Suprapubic skin (tissue), 3 donors: Measurements from ENCODE around the gene AMH.

Experiments used
- CTCF ChIP-seq, 2 donors: fragments of 200-600 bp in 1 of 2; fragments of 450-650 bp in 1 of 2; sonication (generic) in 1 of 2; IDR thresholded peaks; one replicate each; pipeline ENCODE4 v1.5.1; 2016 to 2019; ENCODE audit warnings: antibody characterized with exemption in 2 of 2, mild to moderate bottlenecking in 1 of 2, moderate library complexity in 1 of 2
- EP300 ChIP-seq: sonication (generic); formaldehyde crosslinking; IDR thresholded peaks from one replicate; pipeline ENCODE4 v1.6.1; 2017; ENCODE audit warnings: antibody characterized with exemption
- POLR2A ChIP-seq, 2 donors: fragments of 450-650 bp; IDR thresholded peaks; one replicate each; pipeline ENCODE4 v1.6.1; 2017; ENCODE audit warnings: antibody characterized with exemption in 2 of 2, mild to moderate bottlenecking in 2 of 2, moderate library complexity in 2 of 2

- TF ChIP-seq POLR2A (IDR thresholded peaks at IDR 0.05) (no peak), EP300 (no peak), CTCF (IDR thresholded peaks at IDR 0.05) (no peak)
Observed at GRCh38 chr19:2246014-2246620, 3.0 kb upstream of the AMH start.
